T-cell (primary cell): ENCODE results near the gene RIOX2. TPM values are rescaled to one million over a fixed set of nuclear protein-coding genes. Genes with fewer than 3 reads are reported as not detected.

Source experiments
- ATAC-seq, 4 experiments: fragments of 200-7000 bp in 3 of 4; fragments of 150-1000 bp in 1 of 4; cut with Tn5 transposase; replicated peaks in 1 of 4; 1 replicate in 3 of 4; 2 replicates in 1 of 4; pipeline ENCODE4 v1.10.0; 2021; ENCODE audit warnings: moderate library complexity in 3 of 4, mild to moderate bottlenecking in 2 of 4, moderate number of reproducible peaks in 1 of 4
- CTCF ChIA-PET, 2 donors: fragments of 300-600 bp; sonication (Branson Sonifier 250); formaldehyde crosslinking; loops; one replicate each; lab custom pipeline; 2022; ENCODE audit warnings: antibody characterized with exemption in 2 of 2; lab: Charles Lee
- POLR2A ChIA-PET, 2 donors: fragments of 300-600 bp; sonication (Branson Sonifier 250); formaldehyde crosslinking; loops; one replicate each; lab custom pipeline; 2022; ENCODE audit warnings: antibody characterized with exemption in 2 of 2; lab: Charles Lee
- DNase-seq, 35 experiments: peaks; one replicate each; pipeline versions ENCODE4 v3.0.0 to v3.0.0-alpha.2; 2013 to 2023
- H3K27ac ChIP-seq: one replicate; pipeline ENCODE4 v1.5.1; 2013; ENCODE audit warnings: low read length
- H3K27me3 ChIP-seq, 2 experiments: replicated peaks in 1 of 2; 1 replicate in 1 of 2; 2 replicates in 1 of 2; pipeline versions ENCODE4 v1.6.1 to v1.7.0; 2013; ENCODE audit warnings: low read length in 1 of 2, mixed read lengths in 1 of 2; ENCODE audit not compliant: control insufficient read depth in 2 of 2, insufficient read depth in 2 of 2; ENCODE audit errors: extremely low read depth in 1 of 2
- H3K36me3 ChIP-seq, 2 donors: 1 replicate in 1 of 2; 2 replicates in 1 of 2; pipeline versions ENCODE4 v1.6.1 to v1.7.0; 2013; ENCODE audit warnings: low read length in 1 of 2; ENCODE audit not compliant: control insufficient read depth in 2 of 2, insufficient read depth in 1 of 2; ENCODE audit errors: extremely low read depth in 1 of 2
- H3K4me1 ChIP-seq, 2 experiments: 1 replicate in 1 of 2; 2 replicates in 1 of 2; pipeline versions ENCODE4 v1.6.1 to v1.7.0; 2013; ENCODE audit warnings: low read length in 2 of 2, mixed read lengths in 1 of 2; ENCODE audit not compliant: insufficient read depth in 2 of 2, control insufficient read depth in 1 of 2; ENCODE audit errors: extremely low read depth in 1 of 2
- H3K4me3 ChIP-seq, 2 donors: 1 replicate in 1 of 2; 2 replicates in 1 of 2; pipeline versions ENCODE4 v1.5.1 to v1.7.0; 2013; ENCODE audit warnings: mild to moderate bottlenecking in 2 of 2, low read length in 1 of 2, moderate library complexity in 1 of 2; ENCODE audit not compliant: control insufficient read depth in 1 of 2; ENCODE audit errors: extremely low read depth in 1 of 2
- H3K9me3 ChIP-seq: 2 replicates; pipeline ENCODE4 v1.7.0; 2013
- H3K27ac Mint-ChIP-seq, 2 donors: one replicate each; pipeline ENCODE4 v1.8.0; 2020 to 2021; ENCODE audit warnings: mild to moderate bottlenecking in 2 of 2, mixed read lengths in 2 of 2
- H3K27me3 Mint-ChIP-seq, 2 donors: one replicate each; pipeline ENCODE4 v1.8.0; 2021 to 2022; ENCODE audit warnings: mixed read lengths in 2 of 2
- H3K36me3 Mint-ChIP-seq: one replicate; pipeline ENCODE4 v1.8.0; 2021; ENCODE audit warnings: mixed read lengths
- H3K4me1 Mint-ChIP-seq, 3 donors: one replicate each; pipeline ENCODE4 v1.8.0; 2020 to 2022; ENCODE audit warnings: mixed read lengths in 3 of 3, mild to moderate bottlenecking in 1 of 3
- H3K4me3 Mint-ChIP-seq, 3 donors: one replicate each; pipeline ENCODE4 v1.8.0; 2020 to 2022; ENCODE audit warnings: mild to moderate bottlenecking in 3 of 3, mixed read lengths in 3 of 3, moderate library complexity in 3 of 3
- H3K9me3 Mint-ChIP-seq, 3 donors: one replicate each; pipeline ENCODE4 v1.8.0; 2020 to 2022; ENCODE audit warnings: mixed read lengths in 3 of 3
- WGBS: methylation state at CpG from one replicate; pipeline ENCODE4 v1.1.5; 2013; ENCODE audit warnings: missing lambda C conversion rate; ENCODE audit not compliant: insufficient coverage; 5-methylcytosine and 5-hydroxymethylcytosine counted together
- total RNA-seq, 35 experiments: library from RNA in 6 of 35; stranded (reverse) in 6 of 35; fragments of 120-200 nt in 1 of 35; gene quantifications; one replicate each; pipeline versions ENCODE4 v1.2.1 to v1.2.4 and lab custom pipeline; 2013 to 2026

The RIOX2 gene
- total RNA-seq, 5 donors from 2014 or later (not counting 1 experiment from before 2014, with no cell fraction given) = 22.8 to 34.7 (median 30.9) TPM

- H3K27me3 ChIP-seq = no peaks in the 10 kb centered on the region
- Mint-ChIP-seq H3K4me1 (peaks cover 0 to 6% (median 0%) of the 10 kb centered on the region in 3 donors), H3K27me3 (no peaks in the 10 kb centered on the region), H3K27ac (no peak overlapping the region), H3K4me3 (no peak overlapping the region), H3K36me3 (peaks cover 14% of the 10 kb centered on the region), H3K9me3 (no peaks in the 10 kb centered on the region)
- no peak overlapping the region for H3K4me3 ChIP-seq
- no peaks in the 10 kb centered on the region for H3K4me1 ChIP-seq
- H3K27ac ChIP-seq = no peak overlapping the region
- ATAC-seq (no peak), DNase-seq (no peak)
- no peaks in the 10 kb centered on the region for H3K36me3 ChIP-seq
- 81% methylated on average over 2 of the region's 2 CpGs for WGBS
- no peaks in the 10 kb centered on the region for H3K9me3 ChIP-seq
- CTCF ChIA-PET = no interaction called here
- POLR2A ChIA-PET = no interaction called here
These were observed 35.0 kb downstream of the RIOX2 start for GRCh38 chr3:97937205-97937604.

GRCh38 chr3:97935842-97936241 is 36.4 kb downstream of the RIOX2 start:
- H3K4me3 ChIP-seq = no peak overlapping the region
- Mint-ChIP-seq H3K4me1 (peaks cover 0 to 6% (median 0%) of the 10 kb centered on the region in 3 donors), H3K36me3 (peaks cover 19% of the 10 kb centered on the region), H3K4me3 (no peak overlapping the region), H3K9me3 (peaks cover 0 to 6% (median 0%) of the 10 kb centered on the region in 3 donors), H3K27ac (peak overlapping the region in 1 of 2 donors; percentile 57), H3K27me3 (no peaks in the 10 kb centered on the region)
- CTCF ChIA-PET = no interaction called here
- ATAC-seq (no peak), DNase-seq (no peak)
- no peaks in the 10 kb centered on the region for H3K36me3 ChIP-seq
- POLR2A ChIA-PET = no interaction called here
- no peak overlapping the region for H3K27ac ChIP-seq
- no CpG with 5 or more reads among the region's 1 CpG for WGBS
- no peaks in the 10 kb centered on the region for H3K4me1 ChIP-seq
- H3K27me3 ChIP-seq = no peaks in the 10 kb centered on the region
- H3K9me3 ChIP-seq = no peaks in the 10 kb centered on the region

GRCh38 chr3:97934980-97935695 is 37.1 kb downstream of the RIOX2 start:
- DNase-seq (no peak), ATAC-seq (no peak)
- H3K36me3 Mint-ChIP-seq = peaks cover 23% of the 10 kb centered on the region
- peaks cover 0 to 6% (median 0%) of the 10 kb centered on the region in 3 donors for H3K4me1 Mint-ChIP-seq
- Histone ChIP-seq H3K9me3 (no peaks in the 10 kb centered on the region), H3K27me3 (no peaks in the 10 kb centered on the region), H3K27ac (no peak overlapping the region), H3K36me3 (no peaks in the 10 kb centered on the region), H3K4me1 (no peaks in the 10 kb centered on the region), H3K4me3 (no peak overlapping the region)
- 86% methylated on average over 1 of the region's 3 CpGs for WGBS
- ChIA-PET CTCF (interaction anchor here (0.6 to 0.8 kb wide), 2 partner anchors 12 to 1968 kb away, joined by 3 read pairs; no protein-coding TSS in a partner anchor), POLR2A (interaction anchor here in 1 of 2 donors (0.7 kb wide), 1 partner anchor 114 kb away, joined by 3 read pairs; no protein-coding TSS in a partner anchor)
- H3K4me3 Mint-ChIP-seq = no peak overlapping the region
- peaks cover 2 to 13% (median 4%) of the 10 kb centered on the region in 3 donors for H3K9me3 Mint-ChIP-seq
- H3K27me3 Mint-ChIP-seq = no peaks in the 10 kb centered on the region
- no peak overlapping the region for H3K27ac Mint-ChIP-seq

GRCh38 chr3:97932387-97932801 is 39.8 kb downstream of the RIOX2 start:
- Histone ChIP-seq H3K27me3 (no peaks in the 10 kb centered on the region), H3K27ac (no peak overlapping the region), H3K4me1 (no peaks in the 10 kb centered on the region), H3K4me3 (no peak overlapping the region), H3K36me3 (no peaks in the 10 kb centered on the region), H3K9me3 (no peaks in the 10 kb centered on the region)
- ChIA-PET CTCF (interaction anchor here in 1 of 2 donors (0.7 kb wide), 1 partner anchor 17 kb away, joined by 3 read pairs; no protein-coding TSS in a partner anchor), POLR2A (no interaction called here)
- ATAC-seq = no peak
- Mint-ChIP-seq H3K36me3 (peaks cover 21% of the 10 kb centered on the region), H3K27ac (no peak overlapping the region), H3K9me3 (peaks cover 2 to 13% (median 6%) of the 10 kb centered on the region in 3 donors), H3K4me1 (peaks cover 0 to 6% (median 0%) of the 10 kb centered on the region in 3 donors), H3K27me3 (no peaks in the 10 kb centered on the region), H3K4me3 (no peak overlapping the region)
- 92% methylated on average over 3 of the region's 4 CpGs for WGBS
- no peak for DNase-seq

GRCh38 chr3:97931218-97931617 is 41.0 kb downstream of the RIOX2 start:
- H3K36me3 ChIP-seq = no peaks in the 10 kb centered on the region
- no peaks in the 10 kb centered on the region for H3K9me3 ChIP-seq
- POLR2A ChIA-PET = no interaction called here
- no peaks in the 10 kb centered on the region for H3K4me1 ChIP-seq
- CTCF ChIA-PET = no interaction called here
- H3K27ac Mint-ChIP-seq = no peak overlapping the region
- H3K27ac ChIP-seq = no peak overlapping the region
- H3K36me3 Mint-ChIP-seq = peaks cover 25% of the 10 kb centered on the region
- no peaks in the 10 kb centered on the region for H3K27me3 ChIP-seq
- WGBS = no CpG with 5 or more reads among the region's 2 CpGs
- H3K4me3 ChIP-seq = no peak overlapping the region
- H3K27me3 Mint-ChIP-seq = no peaks in the 10 kb centered on the region
- peaks cover 0 to 5% (median 0%) of the 10 kb centered on the region in 3 donors for H3K4me1 Mint-ChIP-seq
- no peak overlapping the region for H3K4me3 Mint-ChIP-seq
- DNase-seq = no peak
- ATAC-seq = no peak
- peaks cover 2 to 13% (median 6%) of the 10 kb centered on the region in 3 donors for H3K9me3 Mint-ChIP-seq

GRCh38 chr3:97930018-97930417 is 42.2 kb downstream of the RIOX2 start:
- Histone ChIP-seq H3K4me1 (no peaks in the 10 kb centered on the region), H3K27me3 (no peaks in the 10 kb centered on the region), H3K4me3 (no peak overlapping the region), H3K36me3 (no peaks in the 10 kb centered on the region), H3K9me3 (no peaks in the 10 kb centered on the region), H3K27ac (no peak overlapping the region)
- ChIA-PET POLR2A (interaction anchor here in 1 of 2 donors (0.6 kb wide), 1 partner anchor 62 kb away, joined by 3 read pairs; no protein-coding TSS in a partner anchor), CTCF (interaction anchor here in 1 of 2 donors (1.0 kb wide), 1 partner anchor 9 kb away, joined by 3 read pairs; no protein-coding TSS in a partner anchor)
- H3K36me3 Mint-ChIP-seq = peaks cover 30% of the 10 kb centered on the region
- DNase-seq = no peak
- no peaks in the 10 kb centered on the region for H3K4me1 Mint-ChIP-seq
- H3K27me3 Mint-ChIP-seq = no peaks in the 10 kb centered on the region
- peaks cover 2 to 13% (median 6%) of the 10 kb centered on the region in 3 donors for H3K9me3 Mint-ChIP-seq
- H3K4me3 Mint-ChIP-seq = no peak overlapping the region
- H3K27ac Mint-ChIP-seq = no peak overlapping the region
- ATAC-seq = no peak
